ELR (cell line): ENCODE results near the gene DUSP2.

Experiments used
- DNase-seq: peaks from one replicate; pipeline ENCODE4 v3.0.0-alpha.2; 2015; ENCODE audit warnings: low read depth

The DUSP2 gene

GRCh38 chr2:96102596-96103186 is 42.5 kb downstream of the DUSP2 start:
- no peak for DNase-seq

DNA sequence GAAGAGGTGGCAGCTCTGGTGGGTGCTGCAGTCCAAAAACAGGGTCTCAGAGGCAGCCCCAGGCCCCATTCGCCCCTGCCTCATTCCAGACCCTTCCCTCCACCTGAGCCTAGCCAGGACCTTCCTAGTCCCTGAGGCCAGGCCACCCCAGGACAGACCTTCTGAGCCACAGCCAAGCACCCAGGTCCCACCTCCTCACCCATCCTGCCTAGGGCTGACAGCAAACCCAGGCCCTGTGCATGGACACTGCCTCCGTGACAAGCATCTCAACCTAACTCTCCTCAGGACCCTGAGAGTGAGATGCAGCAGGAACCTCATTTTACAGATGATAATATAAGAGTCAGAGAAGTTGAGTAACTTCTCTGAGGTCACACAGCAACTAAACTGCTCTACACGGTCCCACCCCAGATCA is 44.3 kb downstream of the DUSP2 start:
- DNase-seq, result no peak

GRCh38 chr2:96099861-96100798 is 45.1 kb downstream of the DUSP2 start:
- DNase-seq, result no peak

- DNase-seq, result no peak
Observed at GRCh38 chr2:96098900-96099590, 46.2 kb downstream of the DUSP2 start.

DNA sequence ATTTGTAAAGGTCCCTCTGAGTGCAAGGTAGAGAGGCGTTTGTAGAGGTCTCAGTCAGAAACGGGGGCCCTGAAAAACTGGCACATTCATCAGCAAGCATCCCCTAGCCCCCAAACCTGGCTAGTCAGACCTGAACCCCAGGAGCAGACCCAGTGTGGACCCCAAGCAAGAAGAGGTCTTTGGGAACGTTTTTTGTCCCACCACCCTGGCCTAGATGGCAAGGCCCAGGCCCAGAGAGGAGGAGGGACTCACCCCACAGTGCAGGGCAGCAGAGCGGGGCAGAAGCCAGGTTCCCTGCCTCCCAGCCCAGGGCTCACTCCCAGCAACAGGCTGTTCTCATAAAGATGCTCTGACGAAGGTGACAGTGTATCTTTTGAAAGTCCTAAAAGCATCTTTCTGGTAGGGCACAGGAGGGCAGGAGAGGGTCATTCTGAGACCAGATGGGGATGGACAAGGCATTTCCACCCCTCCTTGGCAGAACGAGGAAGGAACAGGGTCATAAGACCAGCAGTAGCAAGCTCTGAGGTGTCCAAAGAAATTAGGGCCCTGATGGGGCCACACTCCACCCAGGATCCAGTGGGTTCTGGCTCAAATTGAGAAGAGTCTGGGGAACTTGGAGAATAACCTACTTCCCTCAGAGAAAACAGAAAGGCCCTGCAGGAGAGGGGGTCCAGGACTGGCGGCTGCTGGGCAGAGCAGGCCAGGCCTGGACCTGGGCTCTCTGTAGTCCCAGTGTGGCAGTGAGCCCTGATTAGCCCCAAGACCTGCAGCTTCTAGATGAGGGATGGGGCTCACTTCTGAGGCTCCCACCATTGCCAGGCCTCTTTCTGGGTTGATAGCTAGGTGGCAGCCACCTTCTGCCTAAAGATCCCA is 47.1 kb downstream of the DUSP2 start:
- DNase-seq, result no peak

DNA sequence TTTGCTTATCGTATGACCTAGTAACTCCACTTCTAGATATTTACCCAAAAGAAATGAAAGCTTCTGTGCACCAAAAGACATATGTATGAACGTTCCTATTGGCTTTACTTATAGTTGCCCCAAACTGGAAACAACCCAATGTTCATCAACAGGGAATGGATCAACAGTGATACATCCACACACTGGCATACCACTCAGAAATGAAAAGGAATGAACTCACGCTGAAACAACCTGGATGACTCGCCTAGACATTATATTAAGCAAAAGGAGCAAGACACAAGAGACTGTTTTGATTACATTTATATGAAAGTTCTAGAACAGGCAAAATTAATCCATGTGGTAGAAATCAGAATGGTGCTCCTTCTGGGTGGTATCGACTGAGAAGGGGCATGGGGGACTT is 47.8 kb downstream of the DUSP2 start:
- DNase-seq, result peak; percentile 23

GRCh38 chr2:96095116-96095636 is 50.1 kb downstream of the DUSP2 start:
- DNase-seq, result no peak

DNA sequence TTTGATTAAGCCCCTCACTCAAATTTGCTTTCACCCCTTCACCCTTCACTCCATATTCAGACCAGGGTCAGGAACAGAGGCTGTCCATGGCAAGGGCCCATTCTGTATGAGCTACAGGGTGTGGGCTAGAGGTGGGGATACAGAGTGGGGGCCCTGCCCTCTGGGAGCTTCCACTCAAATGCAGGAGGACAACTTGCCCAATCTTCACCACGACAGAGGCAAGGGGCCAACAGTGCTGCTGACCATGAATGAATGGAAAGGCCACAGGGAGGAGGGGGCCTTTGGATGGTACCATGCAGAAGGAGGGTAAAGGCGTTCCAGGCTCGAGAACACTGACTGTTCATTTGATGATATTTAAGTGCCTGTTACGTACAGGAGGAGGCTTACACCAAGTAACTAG is 51.7 kb downstream of the DUSP2 start:
- no peak for DNase-seq
